ENCODE measurements around the gene ITPR1. TPM values are rescaled to one million over a fixed set of nuclear protein-coding genes. Genes with fewer than 3 reads are reported as not detected.
A peak's percentile ranks its signal among the peaks of the same experiment; 100 is the strongest.

Gene ITPR1
- total RNA-seq, 2 experiments from 2014 or later, result 48.6 to 55.6 TPM

- Mint-ChIP-seq H3K9me3 (ENCODE audit: low read depth) (no peaks in the 10 kb centered on the region), H3K36me3 (ENCODE audit: low read depth) (peaks cover 37% of the 10 kb centered on the region), H3K4me1 (peaks cover 40% of the 10 kb centered on the region), H3K4me3 (no peak overlapping the region), H3K27ac (peak overlapping the region; percentile 91), H3K27me3 (no peaks in the 10 kb centered on the region)
- intact Hi-C loops (cut with DNase I, micrococcal nuclease), result loop anchor here (1.0 to 2.0 kb wide), 6 partner anchors 28 to 202 kb away; partner anchors contain the start of gene BHLHE40 (in 1 of the 2)
- POLR2A ChIA-PET, result interaction anchor here (1.5 kb wide), 1 partner anchor 201 kb away, joined by 6 read pairs; no protein-coding TSS in a partner anchor
- peak; percentile 38 for DNase-seq
- peak; percentile 86 for ATAC-seq
- CTCF ChIA-PET, result interaction anchor here (0.6 to 2.5 kb wide), 7 partner anchors 12 to 1183 kb away, joined by 3 to 9 read pairs (median 3); no protein-coding TSS in a partner anchor
Measured at GRCh38 chr3:4776980-4777581, 283.9 kb downstream of the ITPR1 start.

GRCh38 chr3:4778119-4778518 lies 285.0 kb downstream of the ITPR1 start:
- no peak for ATAC-seq
- no peaks in the 10 kb centered on the region for H3K27me3 Mint-ChIP-seq
- ChIA-PET POLR2A (interaction anchor here (0.6 to 1.5 kb wide), 2 partner anchors 16 to 200 kb away, joined by 3 to 6 read pairs; no protein-coding TSS in a partner anchor), CTCF (interaction anchor here (1.3 to 2.5 kb wide), 4 partner anchors 11 to 67 kb away, joined by 3 to 9 read pairs (median 6); no protein-coding TSS in a partner anchor)
- no peak overlapping the region for H3K27ac Mint-ChIP-seq
- H3K4me3 Mint-ChIP-seq, result no peak overlapping the region
- H3K4me1 Mint-ChIP-seq, result peaks cover 38% of the 10 kb centered on the region
- no peak for DNase-seq
- H3K9me3 Mint-ChIP-seq (ENCODE audit: low read depth), result no peaks in the 10 kb centered on the region
- peaks cover 44% of the 10 kb centered on the region for H3K36me3 Mint-ChIP-seq (ENCODE audit: low read depth)
- intact Hi-C loops (cut with DNase I, micrococcal nuclease), result no loop called here

- H3K4me3 Mint-ChIP-seq, result no peak overlapping the region
- CTCF ChIA-PET, result interaction anchor here (0.6 to 2.5 kb wide), 3 partner anchors 9 to 26 kb away, joined by 3 to 9 read pairs (median 9); no protein-coding TSS in a partner anchor
- no peak for DNase-seq
- no peaks in the 10 kb centered on the region for H3K9me3 Mint-ChIP-seq (ENCODE audit: low read depth)
- H3K36me3 Mint-ChIP-seq (ENCODE audit: low read depth), result peaks cover 47% of the 10 kb centered on the region
- H3K27me3 Mint-ChIP-seq, result no peaks in the 10 kb centered on the region
- no peak for ATAC-seq
- POLR2A ChIA-PET, result no interaction called here
- peak overlapping the region; percentile 42 for H3K27ac Mint-ChIP-seq
- intact Hi-C loops (cut with DNase I, micrococcal nuclease), result no loop called here
- peaks cover 38% of the 10 kb centered on the region for H3K4me1 Mint-ChIP-seq
Measured at GRCh38 chr3:4778740-4779139, 285.6 kb downstream of the ITPR1 start.

- ChIA-PET CTCF (interaction anchor here (0.6 to 1.6 kb wide), 4 partner anchors 35 to 382 kb away, joined by 3 read pairs; no protein-coding TSS in a partner anchor), POLR2A (no interaction called here)
- Mint-ChIP-seq H3K36me3 (ENCODE audit: low read depth) (peaks cover 52% of the 10 kb centered on the region), H3K27me3 (no peaks in the 10 kb centered on the region), H3K9me3 (ENCODE audit: low read depth) (no peaks in the 10 kb centered on the region), H3K27ac (no peak overlapping the region), H3K4me1 (peaks cover 30% of the 10 kb centered on the region), H3K4me3 (no peak overlapping the region)
- ATAC-seq (no peak), DNase-seq (no peak)
- intact Hi-C loops (cut with DNase I, micrococcal nuclease), result no loop called here
Measured at GRCh38 chr3:4780545-4780957, 287.4 kb downstream of the ITPR1 start.

- no peaks in the 10 kb centered on the region for H3K27me3 Mint-ChIP-seq
- H3K27ac Mint-ChIP-seq, result no peak overlapping the region
- H3K4me1 Mint-ChIP-seq, result peaks cover 15% of the 10 kb centered on the region
- intact Hi-C loops (cut with DNase I, micrococcal nuclease), result no loop called here
- H3K4me3 Mint-ChIP-seq, result no peak overlapping the region
- ATAC-seq (no peak), DNase-seq (no peak)
- peaks cover 51% of the 10 kb centered on the region for H3K36me3 Mint-ChIP-seq (ENCODE audit: low read depth)
- H3K9me3 Mint-ChIP-seq (ENCODE audit: low read depth), result no peaks in the 10 kb centered on the region
- ChIA-PET POLR2A (no interaction called here), CTCF (no interaction called here)
Measured at GRCh38 chr3:4782095-4782494, 288.9 kb downstream of the ITPR1 start.

- ATAC-seq (no peak), DNase-seq (no peak)
- H3K4me1 Mint-ChIP-seq, result no peaks in the 10 kb centered on the region
- H3K36me3 Mint-ChIP-seq (ENCODE audit: low read depth), result peaks cover 53% of the 10 kb centered on the region
- H3K4me3 Mint-ChIP-seq, result no peak overlapping the region
- H3K9me3 Mint-ChIP-seq (ENCODE audit: low read depth), result no peaks in the 10 kb centered on the region
- intact Hi-C loops (cut with DNase I, micrococcal nuclease), result no loop called here
- ChIA-PET CTCF (interaction anchor here (0.6 kb wide), 1 partner anchor 42 kb away, joined by 3 read pairs; no protein-coding TSS in a partner anchor), POLR2A (no interaction called here)
- no peak overlapping the region for H3K27ac Mint-ChIP-seq
- H3K27me3 Mint-ChIP-seq, result no peaks in the 10 kb centered on the region
Measured at GRCh38 chr3:4785551-4785950, 292.4 kb downstream of the ITPR1 start.

GRCh38 chr3:4786431-4786830 lies 293.3 kb downstream of the ITPR1 start:
- Mint-ChIP-seq H3K27ac (no peak overlapping the region), H3K36me3 (ENCODE audit: low read depth) (peaks cover 55% of the 10 kb centered on the region), H3K27me3 (no peaks in the 10 kb centered on the region), H3K4me1 (no peaks in the 10 kb centered on the region), H3K4me3 (no peak overlapping the region), H3K9me3 (ENCODE audit: low read depth) (no peaks in the 10 kb centered on the region)
- DNase-seq (no peak), ATAC-seq (no peak)
- CTCF ChIA-PET, result interaction anchor here (1.3 kb wide), 1 partner anchor 10 kb away, joined by 3 read pairs; no protein-coding TSS in a partner anchor
- intact Hi-C loops (cut with DNase I, micrococcal nuclease), result no loop called here
- POLR2A ChIA-PET, result no interaction called here

GRCh38 chr3:4791358-4791757 lies 298.2 kb downstream of the ITPR1 start:
- no peaks in the 10 kb centered on the region for H3K27me3 Mint-ChIP-seq
- peaks cover 28% of the 10 kb centered on the region for H3K36me3 Mint-ChIP-seq (ENCODE audit: low read depth)
- no peak overlapping the region for H3K4me3 Mint-ChIP-seq
- no peak for DNase-seq
- H3K4me1 Mint-ChIP-seq, result no peaks in the 10 kb centered on the region
- POLR2A ChIA-PET, result no interaction called here
- intact Hi-C loops (cut with DNase I, micrococcal nuclease), result no loop called here
- H3K9me3 Mint-ChIP-seq (ENCODE audit: low read depth), result no peaks in the 10 kb centered on the region
- ATAC-seq, result no peak
- CTCF ChIA-PET, result interaction anchor here (0.6 kb wide), 2 partner anchors 46 to 106 kb away, joined by 3 read pairs; no protein-coding TSS in a partner anchor
- H3K27ac Mint-ChIP-seq, result no peak overlapping the region

GRCh38 chr3:4793311-4793710 lies 300.2 kb downstream of the ITPR1 start:
- H3K4me1 Mint-ChIP-seq, result no peaks in the 10 kb centered on the region
- no peaks in the 10 kb centered on the region for H3K27me3 Mint-ChIP-seq
- no peaks in the 10 kb centered on the region for H3K9me3 Mint-ChIP-seq (ENCODE audit: low read depth)
- ChIA-PET CTCF (interaction anchor here (0.5 to 0.6 kb wide), 2 partner anchors 191 to 243 kb away, joined by 3 read pairs; no protein-coding TSS in a partner anchor), POLR2A (no interaction called here)
- DNase-seq (no peak), ATAC-seq (no peak)
- H3K4me3 Mint-ChIP-seq, result no peak overlapping the region
- peaks cover 35% of the 10 kb centered on the region for H3K36me3 Mint-ChIP-seq (ENCODE audit: low read depth)
- intact Hi-C loops (cut with DNase I, micrococcal nuclease), result no loop called here
- no peak overlapping the region for H3K27ac Mint-ChIP-seq

- peaks cover 30% of the 10 kb centered on the region for H3K36me3 Mint-ChIP-seq (ENCODE audit: low read depth)
- no peaks in the 10 kb centered on the region for H3K9me3 Mint-ChIP-seq (ENCODE audit: low read depth)
- ATAC-seq, result no peak
- no peaks in the 10 kb centered on the region for H3K4me1 Mint-ChIP-seq
- ChIA-PET POLR2A (no interaction called here), CTCF (no interaction called here)
- no peak overlapping the region for H3K4me3 Mint-ChIP-seq
- intact Hi-C loops (cut with DNase I, micrococcal nuclease), result no loop called here
- peak overlapping the region; percentile 24 for H3K27ac Mint-ChIP-seq
- DNase-seq, result no peak
- no peaks in the 10 kb centered on the region for H3K27me3 Mint-ChIP-seq
Measured at GRCh38 chr3:4794331-4794730, 301.2 kb downstream of the ITPR1 start.

GRCh38 chr3:4794798-4795197 lies 301.6 kb downstream of the ITPR1 start:
- POLR2A ChIA-PET, result no interaction called here
- Mint-ChIP-seq H3K9me3 (ENCODE audit: low read depth) (no peaks in the 10 kb centered on the region), H3K27ac (no peak overlapping the region), H3K27me3 (no peaks in the 10 kb centered on the region), H3K4me3 (no peak overlapping the region), H3K4me1 (no peaks in the 10 kb centered on the region), H3K36me3 (ENCODE audit: low read depth) (peaks cover 31% of the 10 kb centered on the region)
- CTCF ChIA-PET, result interaction anchor here (1.5 to 3.5 kb wide), 2 partner anchors 83 to 182 kb away, joined by 4 to 13 read pairs; no protein-coding TSS in a partner anchor
- ATAC-seq (no peak), DNase-seq (no peak)
- intact Hi-C loops (cut with DNase I, micrococcal nuclease), result no loop called here

GRCh38 chr3:4795905-4796304 lies 302.8 kb downstream of the ITPR1 start:
- Mint-ChIP-seq H3K36me3 (ENCODE audit: low read depth) (peaks cover 37% of the 10 kb centered on the region), H3K27ac (no peak overlapping the region), H3K4me3 (no peak overlapping the region), H3K9me3 (ENCODE audit: low read depth) (no peaks in the 10 kb centered on the region), H3K4me1 (no peaks in the 10 kb centered on the region), H3K27me3 (no peaks in the 10 kb centered on the region)
- ATAC-seq, result peak; percentile 33
- DNase-seq, result no peak
- intact Hi-C loops (cut with DNase I, micrococcal nuclease), result no loop called here
- ChIA-PET CTCF (interaction anchor here (1.5 to 3.5 kb wide), 2 partner anchors 84 to 181 kb away, joined by 4 to 13 read pairs; no protein-coding TSS in a partner anchor), POLR2A (no interaction called here)

Data from activated CD4-positive, alpha-beta T cell treated with anti-CD3 and anti-CD28 coated beads for 36 hours (primary cell).